ENCODE measurements around the gene SLCO4C1. TPM values are rescaled to one million over a fixed set of nuclear protein-coding genes. Genes with fewer than 3 reads are reported as not detected.
A peak's percentile ranks its signal among the peaks of the same experiment; 100 is the strongest.

SLCO4C1 gene
- total RNA-seq, 6 experiments from 2014 or later: 2.0 to 10.5 (median 5.5) TPM

DNA sequence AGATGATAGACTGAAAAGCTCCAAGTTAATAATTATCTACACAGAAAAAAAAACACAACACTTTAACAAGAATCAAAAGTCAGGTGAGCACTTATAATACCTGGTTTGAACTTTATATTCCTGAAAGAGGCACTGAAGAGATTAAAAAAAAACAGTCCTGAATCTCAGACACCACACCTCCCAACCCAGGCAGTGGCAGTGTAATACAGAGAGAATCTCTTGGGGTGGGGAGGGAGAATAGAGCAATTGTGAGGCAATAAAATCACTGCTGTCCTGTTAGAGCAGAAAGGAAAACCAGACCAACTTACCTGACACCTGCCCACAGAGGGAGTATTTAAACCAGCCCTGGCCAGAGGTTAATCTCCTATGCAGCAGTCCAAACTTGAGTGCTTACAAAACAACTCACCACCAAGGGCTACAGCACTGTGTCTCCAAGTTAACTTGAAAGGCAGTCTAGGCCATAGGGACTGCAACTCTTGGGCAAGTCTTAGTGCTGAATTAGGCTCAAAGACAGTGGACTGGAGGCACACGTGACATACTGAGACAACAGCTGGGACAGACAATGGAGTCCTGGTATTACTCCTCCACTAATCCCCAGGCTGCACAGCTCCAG, 54.2 kb downstream of the SLCO4C1 start:
- peak in 1 of 3 donors; percentile 47 for DNase-seq

DNA sequence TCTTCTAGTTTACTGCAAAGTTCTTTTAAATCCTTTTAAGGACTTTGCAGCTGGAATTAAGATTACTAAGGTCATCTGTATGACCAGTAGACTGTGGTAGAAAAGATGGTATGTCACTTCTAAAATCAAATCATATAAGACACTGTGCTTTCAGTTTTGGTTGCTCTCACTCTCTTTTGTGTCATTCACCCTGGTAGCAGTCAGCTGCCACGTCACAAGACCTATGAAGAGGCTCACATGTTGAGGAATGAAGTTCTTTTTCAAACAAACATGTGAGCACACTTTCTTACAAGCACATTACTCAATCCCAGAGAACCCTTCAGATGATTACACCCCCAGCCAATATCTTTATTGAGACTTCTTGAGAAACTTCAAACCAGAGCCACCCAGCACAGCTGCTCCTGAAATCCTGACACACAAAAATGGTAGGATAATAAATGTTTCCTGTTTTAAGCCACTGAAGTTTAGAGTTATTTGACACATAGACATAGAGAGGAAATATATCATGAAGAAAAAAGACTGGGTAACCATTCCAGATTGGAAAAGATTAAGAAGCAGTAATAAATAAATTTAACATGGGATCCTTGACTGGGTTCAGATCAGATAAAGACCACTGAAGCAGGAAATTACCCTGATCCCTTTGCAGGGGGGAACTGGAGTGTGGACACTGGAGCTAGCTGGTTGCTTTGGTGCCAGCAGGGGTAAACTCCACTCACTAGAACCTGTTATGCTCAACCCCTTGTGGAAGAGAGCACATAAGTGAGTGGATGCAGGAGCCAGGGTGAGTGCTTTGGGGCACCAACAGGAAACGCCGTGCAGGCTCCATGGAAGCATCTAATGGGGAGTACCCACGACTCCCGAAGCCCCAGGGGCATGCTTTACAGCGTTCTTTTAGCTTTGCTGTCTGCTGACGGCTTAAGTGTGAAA, 64.1 kb downstream of the SLCO4C1 start:
- H3K27ac ChIP-seq: no peak overlapping the region
- intact Hi-C loops (cut with DNase I): no loop called here

More for the DNA sequence above, 54.2 kb downstream of the SLCO4C1 start:
- no peak overlapping the region for H3K4me3 ChIP-seq
- H3K36me3 ChIP-seq: no peaks in the 10 kb centered on the region
- intact Hi-C loops (cut with DNase I): no loop called here
- no peaks in the 10 kb centered on the region for H3K9me3 ChIP-seq
- ATAC-seq: peak; percentile 69 to 84 (median 81)
- H3K27ac ChIP-seq: peak overlapping the region in 2 of 3 donors; percentile 43 to 46
- TF ChIP-seq, protein P1, sequence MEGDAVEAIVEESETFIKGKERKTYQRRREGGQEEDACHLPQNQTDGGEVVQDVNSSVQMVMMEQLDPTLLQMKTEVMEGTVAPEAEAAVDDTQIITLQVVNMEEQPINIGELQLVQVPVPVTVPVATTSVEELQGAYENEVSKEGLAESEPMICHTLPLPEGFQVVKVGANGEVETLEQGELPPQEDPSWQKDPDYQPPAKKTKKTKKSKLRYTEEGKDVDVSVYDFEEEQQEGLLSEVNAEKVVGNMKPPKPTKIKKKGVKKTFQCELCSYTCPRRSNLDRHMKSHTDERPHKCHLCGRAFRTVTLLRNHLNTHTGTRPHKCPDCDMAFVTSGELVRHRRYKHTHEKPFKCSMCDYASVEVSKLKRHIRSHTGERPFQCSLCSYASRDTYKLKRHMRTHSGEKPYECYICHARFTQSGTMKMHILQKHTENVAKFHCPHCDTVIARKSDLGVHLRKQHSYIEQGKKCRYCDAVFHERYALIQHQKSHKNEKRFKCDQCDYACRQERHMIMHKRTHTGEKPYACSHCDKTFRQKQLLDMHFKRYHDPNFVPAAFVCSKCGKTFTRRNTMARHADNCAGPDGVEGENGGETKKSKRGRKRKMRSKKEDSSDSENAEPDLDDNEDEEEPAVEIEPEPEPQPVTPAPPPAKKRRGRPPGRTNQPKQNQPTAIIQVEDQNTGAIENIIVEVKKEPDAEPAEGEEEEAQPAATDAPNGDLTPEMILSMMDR (IDR thresholded peaks at IDR 0.05): peak in 2 of 4 donors; percentile 16 to 18
- no peak for TF ChIP-seq POLR2A (IDR thresholded peaks at IDR 0.05)
- H3K4me1 ChIP-seq: peaks cover 0 to 23% (median 9%) of the 10 kb centered on the region in 4 donors
- WGBS (ENCODE audit: insufficient coverage, low coverage, low lambda C conversion rate, missing lambda C conversion rate): 67% methylated on average over 1 of the region's 1 CpG
- H3K27me3 ChIP-seq: no peaks in the 10 kb centered on the region

DNA sequence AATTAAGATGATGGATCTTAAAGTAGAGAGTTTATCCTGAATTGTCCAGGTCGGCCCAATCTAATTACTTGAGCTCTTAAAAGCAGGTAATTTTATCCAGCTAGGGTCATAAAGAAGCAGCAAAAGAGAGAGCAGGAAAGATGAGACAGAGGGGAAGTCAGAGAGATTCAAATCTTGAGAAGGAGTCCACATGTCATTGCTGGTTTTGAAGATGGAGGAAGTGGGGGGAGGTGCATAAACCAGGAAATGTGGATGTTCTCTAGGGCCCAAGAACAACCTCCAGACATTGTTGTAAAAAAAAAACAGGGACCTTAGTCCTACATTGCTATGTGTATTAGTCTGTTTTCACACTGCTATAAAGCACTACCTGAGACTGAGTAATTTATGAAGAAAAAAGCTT, 66.4 kb downstream of the SLCO4C1 start:
- H3K27ac ChIP-seq: no peak overlapping the region
- H3K9me3 ChIP-seq: no peaks in the 10 kb centered on the region
- H3K36me3 ChIP-seq: no peaks in the 10 kb centered on the region
- no peak overlapping the region for H3K4me3 ChIP-seq
- TF ChIP-seq, protein P1 (IDR thresholded peaks at IDR 0.05): no peak
- no peak for TF ChIP-seq POLR2A (IDR thresholded peaks at IDR 0.05)
- no peak for DNase-seq
- no peaks in the 10 kb centered on the region for H3K27me3 ChIP-seq
- no peak for ATAC-seq
- WGBS (ENCODE audit: insufficient coverage, low coverage, low lambda C conversion rate, missing lambda C conversion rate): 75% methylated on average over 1 of the region's 1 CpG
- intact Hi-C loops (cut with DNase I): no loop called here
- no peaks in the 10 kb centered on the region for H3K4me1 ChIP-seq

More for the DNA sequence above, 64.1 kb downstream of the SLCO4C1 start:
- H3K36me3 ChIP-seq: no peaks in the 10 kb centered on the region
- 53% methylated on average over 1 of the region's 7 CpGs for WGBS (ENCODE audit: insufficient coverage, low coverage, low lambda C conversion rate, missing lambda C conversion rate)
- no peak for DNase-seq
- TF ChIP-seq, protein P1 (IDR thresholded peaks at IDR 0.05): no peak
- TF ChIP-seq POLR2A (IDR thresholded peaks at IDR 0.05): no peak
- no peaks in the 10 kb centered on the region for H3K9me3 ChIP-seq
- ATAC-seq: peak in 1 of 4 donors; percentile 30
- H3K4me1 ChIP-seq: no peaks in the 10 kb centered on the region
- no peak overlapping the region for H3K4me3 ChIP-seq
- no peaks in the 10 kb centered on the region for H3K27me3 ChIP-seq

DNA sequence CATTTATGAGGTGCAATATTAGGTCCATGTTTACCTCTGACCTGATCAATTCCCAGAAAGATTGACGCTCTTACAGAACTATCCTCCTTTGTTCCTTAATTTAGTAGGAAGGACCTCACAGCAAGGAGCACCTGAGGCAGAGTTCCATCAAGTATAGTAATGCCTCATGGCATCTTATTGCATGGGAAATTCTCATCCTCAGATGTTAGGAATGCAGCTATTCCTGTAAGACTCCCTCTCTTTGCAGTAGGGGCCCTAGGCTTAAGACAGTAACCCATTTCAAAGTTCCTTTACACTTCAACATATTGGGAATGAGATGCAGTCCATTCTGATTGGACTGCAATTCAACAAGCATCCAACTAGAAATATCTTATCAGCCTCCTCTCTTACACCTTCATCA, 69.8 kb downstream of the SLCO4C1 start:
- 58% methylated on average over 1 of the region's 1 CpG for WGBS (ENCODE audit: insufficient coverage, low coverage, low lambda C conversion rate, missing lambda C conversion rate)
- TF ChIP-seq POLR2A (IDR thresholded peaks at IDR 0.05): no peak
- TF ChIP-seq, protein P1 (IDR thresholded peaks at IDR 0.05): no peak
- peaks cover 0 to 15% (median 0%) of the 10 kb centered on the region in 4 donors for H3K4me1 ChIP-seq
- no peaks in the 10 kb centered on the region for H3K27me3 ChIP-seq
- H3K9me3 ChIP-seq: peaks cover 0 to 9% (median 0%) of the 10 kb centered on the region in 4 donors
- no peak for ATAC-seq
- intact Hi-C loops (cut with DNase I): no loop called here
- no peak overlapping the region for H3K4me3 ChIP-seq
- H3K36me3 ChIP-seq: no peaks in the 10 kb centered on the region
- DNase-seq: no peak
- H3K27ac ChIP-seq: no peak overlapping the region
